ENCODE results near the gene MPP3. TPM values are rescaled to one million over a fixed set of nuclear protein-coding genes. Genes with fewer than 3 reads are reported as not detected.
"Not testable (repeated sequence)": the region's sequence is repeated elsewhere in the genome, so short reads cannot be mapped to it uniquely, and the experiment has no call there.

The MPP3 gene
- total RNA-seq, 3 donors from 2014 or later (not counting 1 experiment from before 2014, with no cell fraction given): not detected

- TF ChIP-seq CTCF (IDR thresholded peaks at IDR 0.05): no peak
- ATAC-seq (no peak), DNase-seq (no peak)
- H3K4me3 ChIP-seq (ENCODE audit: low read length): no peak overlapping the region
- Mint-ChIP-seq H3K9me3 (peaks cover 0 to 2% of the 10 kb centered on the region in 2 donors), H3K4me3 (no peak overlapping the region), H3K36me3 (no peaks in the 10 kb centered on the region), H3K4me1 (peaks cover 0 to 7% of the 10 kb centered on the region in 2 donors), H3K27me3 (ENCODE audit: low read depth in 2 of 2) (peaks cover 17 to 18% of the 10 kb centered on the region in 2 donors), H3K27ac (no peak overlapping the region)
- H3K9me3 ChIP-seq (ENCODE audit: control insufficient read depth, insufficient read depth, low read length): no peaks in the 10 kb centered on the region
- no peaks in the 10 kb centered on the region for H3K27me3 ChIP-seq (ENCODE audit: control insufficient read depth, insufficient read depth, low read length)
- intact Hi-C loops (cut with micrococcal nuclease): no loop called here
- H3K36me3 ChIP-seq (ENCODE audit: control insufficient read depth, insufficient read depth, low read length): no peaks in the 10 kb centered on the region
- WGBS (ENCODE audit: insufficient coverage): 78% methylated on average over 4 of the region's 5 CpGs
- H3K4me1 ChIP-seq (ENCODE audit: control insufficient read depth, insufficient read depth, low read length): no peaks in the 10 kb centered on the region
- H3K27ac ChIP-seq (ENCODE audit: low read length): no peak overlapping the region
Measured at GRCh38 chr17:43844241-43844640, 11.3 kb upstream of the MPP3 start.

- intact Hi-C loops (cut with micrococcal nuclease): no loop called here
Measured at GRCh38 chr17:43842975-43843325, 10.0 kb upstream of the MPP3 start.

GRCh38 chr17:43842091-43842974 is 9.4 kb upstream of the MPP3 start:
- ATAC-seq; H3K4me1 ChIP-seq (ENCODE audit: control insufficient read depth, insufficient read depth, low read length); H3K36me3 ChIP-seq (ENCODE audit: control insufficient read depth, insufficient read depth, low read length); intact Hi-C loops (cut with micrococcal nuclease); H3K9me3 ChIP-seq (ENCODE audit: control insufficient read depth, insufficient read depth, low read length); H3K4me3 Mint-ChIP-seq; H3K4me3 ChIP-seq (ENCODE audit: low read length); H3K27ac ChIP-seq (ENCODE audit: low read length); H3K27me3 ChIP-seq (ENCODE audit: control insufficient read depth, insufficient read depth, low read length); H3K4me1 Mint-ChIP-seq; H3K9me3 Mint-ChIP-seq; H3K36me3 Mint-ChIP-seq; H3K27ac Mint-ChIP-seq; DNase-seq: not testable (repeated sequence)
- peaks cover 12 to 21% of the 10 kb centered on the region in 2 donors for H3K27me3 Mint-ChIP-seq (ENCODE audit: low read depth in 2 of 2)
- 83% methylated on average over 47 of the region's 54 CpGs for WGBS (ENCODE audit: insufficient coverage)

More at GRCh38 chr17:43842975-43843325, 10.0 kb upstream of the MPP3 start:
- Histone ChIP-seq H3K4me1 (ENCODE audit: control insufficient read depth, insufficient read depth, low read length) (no peaks in the 10 kb centered on the region), H3K9me3 (ENCODE audit: control insufficient read depth, insufficient read depth, low read length) (no peaks in the 10 kb centered on the region), H3K27me3 (ENCODE audit: control insufficient read depth, insufficient read depth, low read length) (no peaks in the 10 kb centered on the region), H3K36me3 (ENCODE audit: control insufficient read depth, insufficient read depth, low read length) (no peaks in the 10 kb centered on the region), H3K27ac (ENCODE audit: low read length) (no peak overlapping the region), H3K4me3 (ENCODE audit: low read length) (no peak overlapping the region)
- H3K27ac Mint-ChIP-seq: no peak overlapping the region
- peaks cover 0 to 7% of the 10 kb centered on the region in 2 donors for H3K4me1 Mint-ChIP-seq
- WGBS (ENCODE audit: insufficient coverage): 59% methylated on average over 6 of the region's 7 CpGs
- H3K36me3 Mint-ChIP-seq: no peaks in the 10 kb centered on the region
- TF ChIP-seq CTCF (IDR thresholded peaks at IDR 0.05): no peak
- no peak overlapping the region for H3K4me3 Mint-ChIP-seq
- ATAC-seq (no peak), DNase-seq (no peak)
- peaks cover 0 to 2% of the 10 kb centered on the region in 2 donors for H3K9me3 Mint-ChIP-seq
- H3K27me3 Mint-ChIP-seq (ENCODE audit: low read depth in 2 of 2): peaks cover 14 to 21% of the 10 kb centered on the region in 2 donors

- H3K27ac Mint-ChIP-seq: no peak overlapping the region
- Histone ChIP-seq H3K4me1 (ENCODE audit: control insufficient read depth, insufficient read depth, low read length) (no peaks in the 10 kb centered on the region), H3K27ac (ENCODE audit: low read length) (no peak overlapping the region), H3K4me3 (ENCODE audit: low read length) (no peak overlapping the region), H3K36me3 (ENCODE audit: control insufficient read depth, insufficient read depth, low read length) (no peaks in the 10 kb centered on the region), H3K9me3 (ENCODE audit: control insufficient read depth, insufficient read depth, low read length) (no peaks in the 10 kb centered on the region), H3K27me3 (ENCODE audit: control insufficient read depth, insufficient read depth, low read length) (no peaks in the 10 kb centered on the region)
- peaks cover 13 to 20% of the 10 kb centered on the region in 2 donors for H3K27me3 Mint-ChIP-seq (ENCODE audit: low read depth in 2 of 2)
- no peak for DNase-seq
- no peak overlapping the region for H3K4me3 Mint-ChIP-seq
- WGBS (ENCODE audit: insufficient coverage): 86% methylated on average over 4 of the region's 4 CpGs
- H3K36me3 Mint-ChIP-seq: no peaks in the 10 kb centered on the region
- peaks cover 0 to 2% of the 10 kb centered on the region in 2 donors for H3K9me3 Mint-ChIP-seq
- H3K4me1 Mint-ChIP-seq: peaks cover 0 to 4% of the 10 kb centered on the region in 2 donors
- no peak for ATAC-seq
- intact Hi-C loops (cut with micrococcal nuclease): no loop called here
- no peak for TF ChIP-seq CTCF (IDR thresholded peaks at IDR 0.05)
Measured at GRCh38 chr17:43841282-43841681, 8.3 kb upstream of the MPP3 start.
